ENCODE measurements around the gene APOD. TPM values are rescaled to one million over a fixed set of nuclear protein-coding genes. Genes with fewer than 3 reads are reported as not detected.
"Not testable (repeated sequence)": the region's sequence is repeated elsewhere in the genome, so short reads cannot be mapped to it uniquely, and the experiment has no call there.

APOD gene
- total and polyA plus RNA-seq, 2 experiments from 2014 or later: 9.6 to 27.9 TPM

- 90% methylated on average over 23 of the region's 23 CpGs for WGBS (ENCODE audit: low lambda C conversion rate, missing lambda C conversion rate)
- not testable (repeated sequence) for H4K20me1 ChIP-seq (ENCODE audit: insufficient read depth, poor library complexity, severe bottlenecking); H3K27me3 ChIP-seq; H3K9me3 ChIP-seq (ENCODE audit: low read depth); H3K4me3 ChIP-seq; H3K9me2 ChIP-seq (replicated peaks; ENCODE audit: insufficient read depth); H3K36me3 ChIP-seq (replicated peaks; ENCODE audit: insufficient read depth, low read depth); DNase-seq (ENCODE audit: low spot score); H2AFZ ChIP-seq; H3K27ac ChIP-seq; H3K79me2 ChIP-seq; H3K4me2 ChIP-seq; H3K4me1 ChIP-seq (ENCODE audit: insufficient read depth)
Observed at GRCh38 chr3:195628386-195628920, 44.7 kb upstream of the APOD start.

GRCh38 chr3:195627515-195628385 is 44.0 kb upstream of the APOD start:
- not testable (repeated sequence) for H3K27me3 ChIP-seq; H3K27ac ChIP-seq; H3K79me2 ChIP-seq; H4K20me1 ChIP-seq (ENCODE audit: insufficient read depth, poor library complexity, severe bottlenecking); DNase-seq (ENCODE audit: low spot score); H3K36me3 ChIP-seq (replicated peaks; ENCODE audit: insufficient read depth, low read depth); H3K9me2 ChIP-seq (replicated peaks; ENCODE audit: insufficient read depth); H3K4me3 ChIP-seq; H3K9me3 ChIP-seq (ENCODE audit: low read depth); H3K4me1 ChIP-seq (ENCODE audit: insufficient read depth); H2AFZ ChIP-seq; H3K4me2 ChIP-seq
- WGBS (ENCODE audit: low lambda C conversion rate, missing lambda C conversion rate): 74% methylated on average over 28 of the region's 30 CpGs

- not testable (repeated sequence) for H3K9me2 ChIP-seq (replicated peaks; ENCODE audit: insufficient read depth); H4K20me1 ChIP-seq (ENCODE audit: insufficient read depth, poor library complexity, severe bottlenecking); H3K36me3 ChIP-seq (replicated peaks; ENCODE audit: insufficient read depth, low read depth); H3K27ac ChIP-seq; H3K9me3 ChIP-seq (ENCODE audit: low read depth); H3K4me1 ChIP-seq (ENCODE audit: insufficient read depth); H3K4me3 ChIP-seq; H2AFZ ChIP-seq; H3K27me3 ChIP-seq; DNase-seq (ENCODE audit: low spot score); H3K79me2 ChIP-seq
- peak overlapping the region; percentile 57 for H3K4me2 ChIP-seq
- 28% methylated on average over 22 of the region's 62 CpGs for WGBS (ENCODE audit: low lambda C conversion rate, missing lambda C conversion rate)
Observed at GRCh38 chr3:195624603-195625560, 41.1 kb upstream of the APOD start.

GRCh38 chr3:195624171-195624570 is 40.4 kb upstream of the APOD start:
- H3K9me3 ChIP-seq (ENCODE audit: low read depth); H2AFZ ChIP-seq; H3K4me1 ChIP-seq (ENCODE audit: insufficient read depth); H3K9me2 ChIP-seq (replicated peaks; ENCODE audit: insufficient read depth); H3K4me3 ChIP-seq; H3K4me2 ChIP-seq; H3K36me3 ChIP-seq (replicated peaks; ENCODE audit: insufficient read depth, low read depth); H3K27me3 ChIP-seq; H3K79me2 ChIP-seq; DNase-seq (ENCODE audit: low spot score); H4K20me1 ChIP-seq (ENCODE audit: insufficient read depth, poor library complexity, severe bottlenecking); H3K27ac ChIP-seq: not testable (repeated sequence)
- no CpG with 5 or more reads among the region's 14 CpGs for WGBS (ENCODE audit: low lambda C conversion rate, missing lambda C conversion rate)

GRCh38 chr3:195623217-195623965 is 39.7 kb upstream of the APOD start:
- 91% methylated on average over 25 of the region's 26 CpGs for WGBS (ENCODE audit: low lambda C conversion rate, missing lambda C conversion rate)
- not testable (repeated sequence) for H3K27ac ChIP-seq; H3K27me3 ChIP-seq; H3K36me3 ChIP-seq (replicated peaks; ENCODE audit: insufficient read depth, low read depth); H4K20me1 ChIP-seq (ENCODE audit: insufficient read depth, poor library complexity, severe bottlenecking); H3K9me3 ChIP-seq (ENCODE audit: low read depth); H3K9me2 ChIP-seq (replicated peaks; ENCODE audit: insufficient read depth); H3K4me1 ChIP-seq (ENCODE audit: insufficient read depth); H3K79me2 ChIP-seq; H3K4me3 ChIP-seq; H2AFZ ChIP-seq; DNase-seq (ENCODE audit: low spot score); H3K4me2 ChIP-seq

GRCh38 chr3:195622523-195623170 is 38.9 kb upstream of the APOD start:
- H3K9me3 ChIP-seq (ENCODE audit: low read depth); H3K4me2 ChIP-seq; H4K20me1 ChIP-seq (ENCODE audit: insufficient read depth, poor library complexity, severe bottlenecking); H3K4me1 ChIP-seq (ENCODE audit: insufficient read depth); H3K79me2 ChIP-seq; H3K27me3 ChIP-seq; H3K4me3 ChIP-seq; H3K27ac ChIP-seq; DNase-seq (ENCODE audit: low spot score); H3K36me3 ChIP-seq (replicated peaks; ENCODE audit: insufficient read depth, low read depth); H3K9me2 ChIP-seq (replicated peaks; ENCODE audit: insufficient read depth); H2AFZ ChIP-seq: not testable (repeated sequence)
- WGBS (ENCODE audit: low lambda C conversion rate, missing lambda C conversion rate): 94% methylated on average over 13 of the region's 17 CpGs

GRCh38 chr3:195622012-195622411 is 38.3 kb upstream of the APOD start:
- DNase-seq (ENCODE audit: low spot score); H3K27me3 ChIP-seq; H3K9me3 ChIP-seq (ENCODE audit: low read depth); H3K79me2 ChIP-seq; H3K27ac ChIP-seq; H3K36me3 ChIP-seq (replicated peaks; ENCODE audit: insufficient read depth, low read depth); H3K4me1 ChIP-seq (ENCODE audit: insufficient read depth); H4K20me1 ChIP-seq (ENCODE audit: insufficient read depth, poor library complexity, severe bottlenecking); H3K4me2 ChIP-seq; H3K9me2 ChIP-seq (replicated peaks; ENCODE audit: insufficient read depth); H3K4me3 ChIP-seq; H2AFZ ChIP-seq: not testable (repeated sequence)
- 88% methylated on average over 6 of the region's 6 CpGs for WGBS (ENCODE audit: low lambda C conversion rate, missing lambda C conversion rate)

- not testable (repeated sequence) for H2AFZ ChIP-seq; H3K79me2 ChIP-seq; H3K36me3 ChIP-seq (replicated peaks; ENCODE audit: insufficient read depth, low read depth); H3K9me3 ChIP-seq (ENCODE audit: low read depth); DNase-seq (ENCODE audit: low spot score); H3K9me2 ChIP-seq (replicated peaks; ENCODE audit: insufficient read depth); H3K27me3 ChIP-seq; H4K20me1 ChIP-seq (ENCODE audit: insufficient read depth, poor library complexity, severe bottlenecking); H3K4me1 ChIP-seq (ENCODE audit: insufficient read depth); H3K27ac ChIP-seq; H3K4me3 ChIP-seq; H3K4me2 ChIP-seq
- WGBS (ENCODE audit: low lambda C conversion rate, missing lambda C conversion rate): 88% methylated on average over 3 of the region's 3 CpGs
Observed at GRCh38 chr3:195621095-195621494, 37.4 kb upstream of the APOD start.

Measured in hepatocyte (in vitro differentiated cells).